ENCODE data around the gene TMEM63A. TPM values are rescaled to one million over a fixed set of nuclear protein-coding genes. Genes with fewer than 3 reads are reported as not detected.

The TMEM63A gene
- total and polyA plus RNA-seq, 2 donors (not counting 1 experiment from before 2014, with no cell fraction given) = 14.5 to 24.1 TPM

DNA sequence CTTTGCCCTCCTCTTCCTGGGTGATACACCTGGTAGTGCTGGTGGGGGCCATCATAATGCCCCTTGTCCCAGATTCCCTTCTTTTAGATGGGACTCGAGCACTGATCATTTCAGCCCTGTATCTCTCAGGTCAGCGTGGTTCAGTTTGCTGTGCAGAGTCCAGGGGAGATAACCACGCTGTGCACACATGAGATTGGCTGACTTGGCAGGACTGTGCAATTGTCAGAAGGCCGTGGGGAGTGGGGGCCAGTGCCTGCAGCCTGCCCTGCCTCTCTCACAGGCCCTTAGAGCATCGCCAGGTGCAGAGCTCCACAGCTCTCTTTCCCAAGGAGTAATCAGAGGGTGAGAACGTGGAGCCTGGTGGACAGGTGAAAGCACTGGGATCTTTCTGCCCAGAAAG lies 57.1 kb downstream of the TMEM63A start:
- H3K79me2 ChIP-seq (ENCODE audit: control insufficient read depth, insufficient read depth, low read length) = no peaks in the 10 kb centered on the region
- no peak for DNase-seq (ENCODE audit: low read depth in 2 of 2)
- H3K4me2 ChIP-seq (ENCODE audit: extremely low read depth, insufficient read depth, low read length) = no peak overlapping the region
- no peaks in the 10 kb centered on the region for H4K20me1 ChIP-seq (ENCODE audit: control insufficient read depth, extremely low read depth, insufficient read depth, low read length)
- H3K4me3 ChIP-seq (replicated peaks in 1 of 4; ENCODE audit: control extremely low read depth in 1 of 4, insufficient read depth in 1 of 4, low read depth in 3 of 4, low read length in 4 of 4) = no peak overlapping the region
- H3K4me1 ChIP-seq (ENCODE audit: control insufficient read depth, extremely low read depth, insufficient read depth, low read length) = no peaks in the 10 kb centered on the region
- no peaks in the 10 kb centered on the region for H3K9me3 ChIP-seq (ENCODE audit: control insufficient read depth, insufficient read depth, low read depth, low read length)
- H3K9ac ChIP-seq (ENCODE audit: insufficient read depth, low read length) = no peak overlapping the region
- no peak overlapping the region for H3K27ac ChIP-seq (ENCODE audit: insufficient read depth, low read length)
- TF ChIP-seq, protein P1, sequence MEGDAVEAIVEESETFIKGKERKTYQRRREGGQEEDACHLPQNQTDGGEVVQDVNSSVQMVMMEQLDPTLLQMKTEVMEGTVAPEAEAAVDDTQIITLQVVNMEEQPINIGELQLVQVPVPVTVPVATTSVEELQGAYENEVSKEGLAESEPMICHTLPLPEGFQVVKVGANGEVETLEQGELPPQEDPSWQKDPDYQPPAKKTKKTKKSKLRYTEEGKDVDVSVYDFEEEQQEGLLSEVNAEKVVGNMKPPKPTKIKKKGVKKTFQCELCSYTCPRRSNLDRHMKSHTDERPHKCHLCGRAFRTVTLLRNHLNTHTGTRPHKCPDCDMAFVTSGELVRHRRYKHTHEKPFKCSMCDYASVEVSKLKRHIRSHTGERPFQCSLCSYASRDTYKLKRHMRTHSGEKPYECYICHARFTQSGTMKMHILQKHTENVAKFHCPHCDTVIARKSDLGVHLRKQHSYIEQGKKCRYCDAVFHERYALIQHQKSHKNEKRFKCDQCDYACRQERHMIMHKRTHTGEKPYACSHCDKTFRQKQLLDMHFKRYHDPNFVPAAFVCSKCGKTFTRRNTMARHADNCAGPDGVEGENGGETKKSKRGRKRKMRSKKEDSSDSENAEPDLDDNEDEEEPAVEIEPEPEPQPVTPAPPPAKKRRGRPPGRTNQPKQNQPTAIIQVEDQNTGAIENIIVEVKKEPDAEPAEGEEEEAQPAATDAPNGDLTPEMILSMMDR (conservative IDR thresholded peaks at IDR 0.05 in 1 of 2, IDR thresholded peaks at IDR 0.05 in 1 of 2; ENCODE audit: low read depth in 1 of 2, low read length in 2 of 2) = no peak
- TF ChIP-seq EZH2 (IDR thresholded peaks at IDR 0.05; ENCODE audit: low read length, missing control alignments) = no peak
- H2AFZ ChIP-seq (ENCODE audit: low read length) = no peak overlapping the region
- H3K36me3 ChIP-seq (ENCODE audit: control insufficient read depth, insufficient read depth, low read length) = no peaks in the 10 kb centered on the region
- H3K27me3 ChIP-seq (ENCODE audit: control insufficient read depth, insufficient read depth, low read length) = no peaks in the 10 kb centered on the region

DNA sequence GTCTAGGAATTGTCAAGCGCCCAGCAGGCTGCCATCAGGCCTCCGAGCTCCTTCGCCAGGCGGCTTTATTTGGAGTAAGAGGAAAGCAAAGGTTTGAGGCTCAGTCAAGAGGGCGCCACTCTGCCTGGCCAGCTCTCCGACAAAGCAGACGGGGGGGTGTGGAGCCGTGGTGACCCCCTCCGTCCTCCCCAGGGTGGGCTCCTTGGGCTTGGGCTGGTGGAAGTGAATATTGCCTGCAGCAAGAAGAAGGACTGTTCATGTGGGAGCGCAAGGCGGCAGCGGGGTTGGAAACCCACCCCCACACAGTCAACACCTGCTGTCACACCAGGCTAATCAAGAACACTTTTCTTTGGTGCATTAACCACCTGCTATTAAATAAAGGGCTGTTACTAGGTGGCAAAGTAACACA lies 57.6 kb downstream of the TMEM63A start:
- no peak for DNase-seq (ENCODE audit: low read depth in 2 of 2)
- TF ChIP-seq EZH2 (IDR thresholded peaks at IDR 0.05; ENCODE audit: low read length, missing control alignments) = no peak
- TF ChIP-seq, protein P1 (conservative IDR thresholded peaks at IDR 0.05 in 1 of 2, IDR thresholded peaks at IDR 0.05 in 1 of 2; ENCODE audit: low read depth in 1 of 2, low read length in 2 of 2) = no peak

DNA sequence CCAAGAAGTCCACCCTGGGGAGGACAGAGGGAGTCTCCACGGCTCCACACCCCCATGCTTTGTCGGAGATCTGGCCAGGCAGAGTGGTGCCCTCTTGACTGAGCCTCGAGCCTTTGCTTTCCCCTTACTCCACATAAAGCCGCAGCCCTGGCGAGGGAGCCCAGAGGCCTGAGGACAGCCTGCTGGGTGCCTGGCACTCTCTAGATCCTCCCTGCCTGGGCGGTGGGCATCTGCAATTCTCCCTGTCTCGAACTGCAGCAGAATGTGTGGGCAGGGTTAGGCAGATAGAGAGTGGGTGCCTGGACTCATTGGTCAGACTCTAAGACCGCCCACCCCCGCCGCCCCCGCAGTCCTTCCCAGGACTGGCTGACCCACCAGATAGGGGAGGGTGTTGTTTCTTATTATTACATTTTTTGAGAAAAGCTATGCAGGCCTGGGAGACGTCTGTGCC lies 58.3 kb downstream of the TMEM63A start:
- no peak overlapping the region for H3K9ac ChIP-seq (ENCODE audit: insufficient read depth, low read length)
- H3K4me3 ChIP-seq (replicated peaks in 1 of 4; ENCODE audit: control extremely low read depth in 1 of 4, insufficient read depth in 1 of 4, low read depth in 3 of 4, low read length in 4 of 4) = no peak overlapping the region
- DNase-seq (ENCODE audit: low read depth in 2 of 2) = no peak
- TF ChIP-seq, protein P1 (conservative IDR thresholded peaks at IDR 0.05 in 1 of 2, IDR thresholded peaks at IDR 0.05 in 1 of 2; ENCODE audit: low read depth in 1 of 2, low read length in 2 of 2) = no peak
- TF ChIP-seq EZH2 (IDR thresholded peaks at IDR 0.05; ENCODE audit: low read length, missing control alignments) = no peak
- H3K9me3 ChIP-seq (ENCODE audit: control insufficient read depth, insufficient read depth, low read depth, low read length) = no peaks in the 10 kb centered on the region
- H3K27ac ChIP-seq (ENCODE audit: insufficient read depth, low read length) = no peak overlapping the region
- H3K4me1 ChIP-seq (ENCODE audit: control insufficient read depth, extremely low read depth, insufficient read depth, low read length) = no peaks in the 10 kb centered on the region
- H4K20me1 ChIP-seq (ENCODE audit: control insufficient read depth, extremely low read depth, insufficient read depth, low read length) = no peaks in the 10 kb centered on the region
- H3K27me3 ChIP-seq (ENCODE audit: control insufficient read depth, insufficient read depth, low read length) = no peaks in the 10 kb centered on the region
- no peaks in the 10 kb centered on the region for H3K36me3 ChIP-seq (ENCODE audit: control insufficient read depth, insufficient read depth, low read length)
- no peak overlapping the region for H2AFZ ChIP-seq (ENCODE audit: low read length)
- no peak overlapping the region for H3K4me2 ChIP-seq (ENCODE audit: extremely low read depth, insufficient read depth, low read length)
- H3K79me2 ChIP-seq (ENCODE audit: control insufficient read depth, insufficient read depth, low read length) = no peaks in the 10 kb centered on the region

More for the DNA sequence above, 57.6 kb downstream of the TMEM63A start:
- Histone ChIP-seq H3K27ac (ENCODE audit: insufficient read depth, low read length) (no peak overlapping the region), H3K4me1 (ENCODE audit: control insufficient read depth, extremely low read depth, insufficient read depth, low read length) (no peaks in the 10 kb centered on the region), H3K9me3 (ENCODE audit: control insufficient read depth, insufficient read depth, low read depth, low read length) (no peaks in the 10 kb centered on the region), H3K9ac (ENCODE audit: insufficient read depth, low read length) (no peak overlapping the region), H3K4me3 (replicated peaks in 1 of 4; ENCODE audit: control extremely low read depth in 1 of 4, insufficient read depth in 1 of 4, low read depth in 3 of 4, low read length in 4 of 4) (no peak overlapping the region), H3K79me2 (ENCODE audit: control insufficient read depth, insufficient read depth, low read length) (no peaks in the 10 kb centered on the region), H2AFZ (ENCODE audit: low read length) (no peak overlapping the region), H3K27me3 (ENCODE audit: control insufficient read depth, insufficient read depth, low read length) (no peaks in the 10 kb centered on the region), H3K36me3 (ENCODE audit: control insufficient read depth, insufficient read depth, low read length) (no peaks in the 10 kb centered on the region), H4K20me1 (ENCODE audit: control insufficient read depth, extremely low read depth, insufficient read depth, low read length) (no peaks in the 10 kb centered on the region), H3K4me2 (ENCODE audit: extremely low read depth, insufficient read depth, low read length) (no peak overlapping the region)

Data from fibroblast of lung (primary cell).